KBM-7 (cell line): ENCODE measurements around the gene KAT6B.
A peak's percentile ranks its signal among the peaks of the same experiment; 100 is the strongest.

ENCODE experiments used
- DNase-seq: peaks from one replicate; pipeline ENCODE4 v3.0.0-alpha.2; 2015
- in situ Hi-C: fragments of 300-500 bp; cut with MboI; formaldehyde crosslinking; loops from 2 replicates; pipeline ENCODE4 v1.14.3; 2020; ENCODE audit warnings: low sequenced_read_pairs, low pct_unique_long_range_greater_than_20kb, mixed read lengths

KAT6B gene

DNA sequence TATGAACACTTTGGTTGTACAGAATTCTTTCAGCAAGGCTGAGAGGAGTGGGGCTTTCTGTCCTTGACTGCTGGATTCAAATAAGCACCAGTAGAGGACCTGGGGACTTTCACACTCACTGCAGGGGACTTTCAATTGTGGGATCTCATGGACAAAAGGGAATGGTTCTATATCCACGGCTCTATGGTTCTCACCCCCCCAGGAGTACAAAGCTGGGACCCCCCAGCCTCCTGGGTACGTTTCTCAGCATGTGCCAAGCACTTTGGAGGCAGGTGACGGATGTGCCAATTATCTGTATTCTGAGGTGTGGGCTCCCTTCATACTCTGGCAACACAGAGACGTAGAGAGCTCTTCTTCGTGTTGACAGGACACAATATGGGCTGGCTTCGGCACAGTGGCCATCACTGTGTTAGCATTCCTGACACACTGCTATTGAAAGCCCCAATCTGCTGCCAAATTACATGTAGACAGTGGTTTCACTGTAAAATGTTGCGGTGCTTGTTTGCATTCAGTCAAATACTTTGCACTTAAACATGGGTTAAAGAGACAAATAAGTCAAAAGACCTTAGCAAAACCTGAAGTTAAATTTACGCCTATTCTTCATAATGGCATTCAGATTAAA lies 192.4 kb downstream of the KAT6B start:
- in situ Hi-C loops, result no loop called here
- DNase-seq, result no peak

DNA sequence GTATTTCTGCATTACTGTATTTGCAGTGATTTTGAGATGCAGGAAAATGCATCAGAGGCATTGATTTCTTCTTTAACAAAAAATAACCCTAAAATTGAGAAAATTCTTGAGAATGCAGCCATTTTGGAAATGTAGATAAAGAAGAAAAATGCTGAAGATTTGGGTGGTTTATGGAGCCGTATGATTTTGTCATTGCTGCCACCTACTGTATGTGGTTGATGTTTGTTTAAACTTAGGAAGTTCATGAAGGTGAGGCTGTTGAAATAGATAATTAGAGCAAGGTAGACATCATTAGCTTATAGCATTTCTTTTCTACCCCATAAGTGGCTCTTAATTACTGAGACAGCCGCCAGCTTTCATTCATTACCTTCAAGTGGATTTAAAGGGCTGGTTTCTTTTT lies 193.0 kb downstream of the KAT6B start:
- peak; percentile 61 for DNase-seq
- in situ Hi-C loops, result no loop called here

DNA sequence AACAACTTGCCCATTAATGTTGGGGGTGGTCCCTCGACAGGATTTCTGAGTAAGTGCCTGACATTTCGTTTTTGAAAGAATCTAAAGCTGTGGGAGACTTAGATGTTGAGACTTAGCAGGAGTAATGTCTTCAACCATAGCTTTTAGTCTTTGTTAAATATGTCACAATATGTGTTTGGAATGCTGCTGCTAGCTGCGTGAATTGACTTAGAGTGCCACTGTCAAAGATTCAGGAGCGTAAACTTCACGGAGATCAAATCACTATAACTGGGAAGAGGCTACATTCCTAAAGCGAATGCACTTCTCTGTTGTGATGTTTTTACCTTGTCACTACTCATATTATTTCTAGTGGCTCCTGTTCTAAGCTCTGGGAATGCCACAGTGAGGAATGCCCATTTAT lies 193.8 kb downstream of the KAT6B start:
- in situ Hi-C loops, result no loop called here
- no peak for DNase-seq

DNA sequence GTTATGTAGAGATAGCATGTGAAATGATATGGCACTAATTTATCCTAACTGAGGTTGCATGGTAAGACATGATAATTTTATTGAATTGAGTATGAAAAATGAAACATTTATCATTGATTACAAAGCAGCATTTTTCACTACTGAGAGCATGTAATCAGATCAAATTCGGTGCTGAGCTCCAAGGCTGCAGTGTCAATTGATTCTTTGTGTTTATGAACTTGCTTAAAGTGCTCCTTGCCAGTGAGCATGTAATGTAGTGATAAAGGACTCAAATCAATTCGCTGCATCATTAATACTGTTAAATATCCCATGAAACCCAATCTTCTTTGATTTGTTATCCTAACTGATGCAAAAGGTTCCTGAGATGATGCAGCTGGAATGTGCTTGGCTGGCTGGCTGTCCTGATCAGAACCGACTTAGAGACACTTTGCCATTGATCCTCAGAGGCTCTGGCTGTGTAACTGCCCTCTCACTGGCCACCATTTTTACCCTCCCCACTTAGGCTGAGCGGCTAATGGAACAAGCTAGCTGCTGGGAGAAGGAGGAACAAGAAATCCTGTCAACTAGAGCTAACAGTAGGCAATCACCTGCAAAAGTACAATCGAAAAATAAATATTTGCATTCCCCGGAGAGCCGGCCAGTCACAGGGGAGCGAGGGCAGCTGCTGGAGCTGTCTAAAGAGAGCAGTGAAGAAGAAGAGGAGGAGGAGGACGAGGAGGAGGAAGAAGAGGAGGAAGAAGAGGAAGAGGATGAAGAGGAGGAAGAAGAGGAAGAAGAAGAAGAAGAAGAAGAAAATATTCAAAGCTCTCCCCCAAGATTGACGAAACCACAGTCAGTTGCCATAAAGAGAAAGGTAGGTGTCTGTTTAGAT lies 195.2 kb downstream of the KAT6B start:
- DNase-seq, result no peak
- in situ Hi-C loops, result no loop called here

DNA sequence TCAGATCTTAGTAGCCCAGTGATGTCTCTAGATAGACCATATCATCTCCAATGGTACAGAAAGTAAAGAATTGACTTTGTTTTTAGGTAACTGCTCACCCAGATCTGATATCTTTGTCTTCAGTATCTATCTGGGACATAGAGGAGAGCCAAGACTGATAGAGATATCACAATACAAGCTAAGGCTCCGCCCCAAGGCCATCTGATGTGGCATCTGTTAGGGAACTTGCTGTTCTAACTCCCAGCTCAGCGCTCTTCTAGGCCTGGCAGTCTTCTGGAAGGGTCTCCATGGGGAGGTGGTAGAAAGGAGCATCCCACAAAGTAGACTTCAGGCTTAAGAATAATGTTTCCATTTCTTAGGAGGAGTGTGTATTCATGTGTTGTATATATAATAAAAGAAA lies 196.7 kb downstream of the KAT6B start:
- in situ Hi-C loops, result no loop called here
- no peak for DNase-seq

DNA sequence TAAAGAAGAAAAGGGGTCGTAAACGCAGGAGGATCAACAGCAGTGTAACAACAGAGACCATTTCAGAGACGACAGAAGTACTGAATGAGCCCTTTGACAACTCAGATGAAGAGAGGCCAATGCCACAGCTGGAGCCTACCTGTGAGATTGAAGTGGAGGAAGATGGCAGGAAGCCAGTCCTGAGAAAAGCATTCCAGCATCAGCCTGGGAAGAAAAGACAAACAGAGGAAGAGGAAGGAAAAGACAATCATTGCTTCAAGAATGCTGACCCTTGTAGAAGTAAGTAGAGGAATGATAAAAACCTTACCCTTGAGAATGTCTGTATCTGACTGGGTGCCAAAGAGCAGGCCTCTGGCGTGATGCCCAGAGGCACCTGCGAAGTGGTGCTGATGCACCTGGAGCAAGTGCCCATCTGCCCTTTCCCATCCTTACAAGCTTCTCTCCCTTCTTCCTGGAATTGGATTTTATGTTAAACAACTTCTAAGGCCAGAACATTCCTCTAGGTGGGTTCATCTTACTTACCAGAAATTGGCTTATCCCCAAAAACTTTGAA lies 198.6 kb downstream of the KAT6B start:
- in situ Hi-C loops, result no loop called here
- DNase-seq, result no peak

DNA sequence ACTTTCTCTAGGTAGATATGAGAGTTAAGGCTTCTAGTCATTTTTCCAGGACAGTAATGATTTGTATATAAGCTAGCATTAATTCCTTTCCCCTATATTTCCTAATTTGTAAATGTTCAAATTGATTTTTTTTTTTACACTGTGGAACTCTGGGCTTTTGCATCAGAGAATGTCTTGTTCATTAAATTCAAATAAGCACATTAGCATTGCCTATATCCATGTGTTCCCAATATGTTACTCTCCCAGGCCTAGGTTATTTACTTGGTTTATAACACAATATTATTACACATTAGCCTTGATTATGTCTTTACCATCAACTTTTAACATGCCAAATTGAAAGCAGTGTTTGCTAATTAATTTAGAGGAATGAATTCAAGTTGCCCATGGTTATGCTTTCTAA lies 201.6 kb downstream of the KAT6B start:
- no peak for DNase-seq
- in situ Hi-C loops, result no loop called here

DNA sequence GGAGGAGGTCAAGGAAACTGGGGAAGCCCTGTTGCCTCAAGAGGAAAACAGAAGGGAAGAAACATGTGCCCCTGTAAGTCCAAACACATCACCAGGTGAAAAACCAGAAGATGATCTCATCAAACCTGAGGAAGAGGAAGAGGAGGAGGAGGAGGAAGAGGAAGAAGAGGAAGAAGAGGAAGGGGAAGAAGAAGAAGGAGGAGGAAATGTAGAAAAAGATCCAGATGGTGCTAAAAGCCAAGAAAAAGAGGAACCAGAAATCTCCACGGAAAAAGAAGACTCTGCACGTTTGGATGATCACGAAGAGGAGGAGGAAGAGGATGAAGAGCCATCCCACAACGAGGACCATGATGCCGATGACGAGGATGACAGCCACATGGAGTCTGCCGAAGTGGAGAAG lies 202.3 kb downstream of the KAT6B start:
- in situ Hi-C loops, result no loop called here
- peak; percentile 53 for DNase-seq

DNA sequence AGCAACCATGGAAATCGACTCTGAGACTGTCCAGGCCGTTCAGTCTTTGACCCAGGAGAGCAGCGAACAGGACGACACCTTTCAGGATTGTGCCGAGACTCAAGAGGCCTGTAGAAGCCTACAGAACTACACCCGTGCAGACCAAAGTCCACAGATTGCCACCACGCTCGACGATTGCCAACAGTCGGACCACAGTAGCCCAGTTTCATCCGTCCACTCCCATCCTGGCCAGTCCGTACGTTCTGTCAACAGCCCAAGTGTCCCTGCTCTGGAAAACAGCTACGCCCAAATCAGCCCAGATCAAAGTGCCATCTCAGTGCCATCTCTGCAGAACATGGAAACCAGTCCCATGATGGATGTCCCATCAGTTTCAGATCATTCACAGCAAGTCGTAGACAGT lies 203.0 kb downstream of the KAT6B start:
- no peak for DNase-seq
- in situ Hi-C loops, result no loop called here

DNA sequence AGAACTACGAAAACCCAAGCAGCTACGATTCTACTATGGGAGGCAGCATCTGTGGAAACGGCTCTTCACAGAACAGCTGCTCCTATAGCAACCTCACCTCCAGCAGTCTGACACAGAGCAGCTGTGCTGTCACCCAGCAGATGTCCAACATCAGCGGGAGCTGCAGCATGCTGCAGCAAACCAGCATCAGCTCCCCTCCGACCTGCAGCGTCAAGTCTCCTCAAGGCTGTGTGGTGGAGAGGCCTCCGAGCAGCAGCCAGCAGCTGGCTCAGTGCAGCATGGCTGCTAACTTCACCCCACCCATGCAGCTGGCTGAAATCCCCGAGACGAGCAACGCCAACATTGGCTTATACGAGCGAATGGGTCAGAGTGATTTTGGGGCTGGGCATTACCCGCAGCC lies 203.5 kb downstream of the KAT6B start:
- in situ Hi-C loops, result no loop called here

DNA sequence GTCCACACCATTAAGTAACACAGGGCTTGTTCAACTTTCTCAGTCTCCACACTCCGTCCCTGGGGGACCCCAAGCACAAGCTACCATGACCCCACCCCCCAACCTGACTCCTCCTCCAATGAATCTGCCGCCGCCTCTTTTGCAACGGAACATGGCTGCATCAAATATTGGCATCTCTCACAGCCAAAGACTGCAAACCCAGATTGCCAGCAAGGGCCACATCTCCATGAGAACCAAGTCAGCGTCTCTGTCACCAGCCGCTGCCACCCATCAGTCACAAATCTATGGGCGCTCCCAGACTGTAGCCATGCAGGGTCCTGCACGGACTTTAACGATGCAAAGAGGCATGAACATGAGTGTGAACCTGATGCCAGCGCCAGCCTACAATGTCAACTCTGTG lies 204.0 kb downstream of the KAT6B start:
- DNase-seq, result no peak
- in situ Hi-C loops, result no loop called here

More for the DNA sequence above, 203.5 kb downstream of the KAT6B start:
- no peak for DNase-seq

DNA sequence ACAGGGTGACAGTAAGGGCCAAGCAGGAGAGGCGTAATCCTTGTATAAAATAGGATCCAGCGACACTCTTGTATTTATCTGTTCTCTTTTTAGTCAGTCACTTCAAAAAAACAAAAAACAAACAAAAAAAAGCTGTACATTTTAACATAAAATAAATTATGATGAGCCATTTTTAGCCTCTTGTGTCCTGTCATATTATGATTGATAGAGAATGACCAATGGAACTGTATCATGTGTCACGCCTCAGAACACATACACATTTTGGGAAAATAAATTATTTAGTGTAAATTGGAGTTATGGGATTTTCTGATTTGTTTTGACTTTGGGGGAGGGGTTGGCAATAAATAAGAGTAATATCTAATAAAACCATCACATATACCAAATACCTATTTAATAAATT lies 205.7 kb downstream of the KAT6B start:
- DNase-seq, result no peak
- in situ Hi-C loops, result no loop called here

DNA sequence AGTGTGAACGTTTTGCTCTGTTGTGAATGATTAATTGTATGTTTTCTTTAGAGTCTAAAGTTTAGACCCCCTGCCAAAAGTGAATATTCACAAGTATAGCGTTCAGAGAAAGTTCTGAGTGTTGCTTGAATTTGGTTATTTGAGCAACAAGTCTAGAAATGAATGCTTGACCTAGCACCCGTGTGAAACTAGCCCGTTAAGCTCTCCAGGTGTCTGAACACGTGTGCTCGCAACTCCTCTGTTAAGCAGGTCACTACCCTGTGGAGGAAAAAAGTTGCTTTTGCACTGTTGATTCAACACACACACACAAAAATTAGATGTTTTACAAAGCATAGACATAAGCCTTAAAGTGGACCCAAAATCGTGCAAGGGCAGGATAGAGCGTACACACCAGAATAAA lies 206.4 kb downstream of the KAT6B start:
- in situ Hi-C loops, result no loop called here
- DNase-seq, result no peak

DNA sequence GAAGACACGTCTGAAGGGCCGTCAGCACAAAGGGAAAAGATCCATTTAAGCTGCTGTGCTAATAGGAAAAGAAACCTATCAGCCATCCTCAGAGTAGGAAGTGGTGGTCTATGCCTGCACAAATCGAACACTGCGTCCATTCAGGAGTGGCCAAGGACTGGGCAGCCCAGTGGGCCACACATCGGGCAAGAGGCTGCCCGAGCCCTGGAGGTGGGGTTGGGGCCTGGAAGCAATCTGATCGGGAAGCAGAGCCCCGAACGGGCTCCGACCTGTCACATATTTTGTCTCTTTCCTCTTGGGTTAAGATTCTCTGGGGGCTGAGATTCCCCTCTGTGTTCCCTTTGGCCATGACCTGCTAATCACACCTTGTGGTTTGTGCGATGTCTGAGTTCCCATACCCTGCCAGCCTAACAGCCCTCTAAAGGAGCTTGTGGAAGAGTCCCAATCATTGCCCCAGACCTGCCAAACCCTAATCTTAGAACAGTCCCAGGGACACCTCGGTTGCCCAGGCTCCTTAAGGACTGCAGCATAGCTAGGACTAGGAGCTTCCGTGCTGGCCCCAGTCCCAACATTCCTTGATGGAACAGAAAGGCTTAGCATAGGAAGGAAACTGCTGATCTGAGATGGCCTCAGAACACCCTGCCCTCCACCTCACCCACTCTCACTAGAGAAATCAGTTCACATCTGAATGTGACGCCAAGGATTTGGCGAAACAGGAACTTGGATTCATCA lies 207.2 kb downstream of the KAT6B start:
- in situ Hi-C loops, result no loop called here
- no peak for DNase-seq

DNA sequence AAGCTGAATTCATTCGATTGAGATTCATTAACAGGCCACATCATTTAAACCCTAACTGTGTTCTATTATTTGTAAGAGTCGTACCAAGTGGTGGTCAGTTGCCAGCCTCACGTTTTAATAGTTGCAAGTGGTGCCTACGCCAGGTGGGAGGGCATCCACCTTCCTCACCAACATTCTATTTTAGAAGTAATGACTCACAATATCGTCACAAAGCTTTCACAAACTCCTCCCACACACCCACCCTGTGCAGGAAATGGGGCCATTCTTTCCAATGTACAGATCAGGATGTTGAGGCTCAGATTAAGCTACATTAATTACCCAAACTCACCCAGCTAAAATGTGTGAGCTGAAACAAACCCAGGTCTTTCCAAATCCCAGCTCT lies 207.7 kb downstream of the KAT6B start:
- in situ Hi-C loops, result no loop called here
- DNase-seq, result no peak

DNA sequence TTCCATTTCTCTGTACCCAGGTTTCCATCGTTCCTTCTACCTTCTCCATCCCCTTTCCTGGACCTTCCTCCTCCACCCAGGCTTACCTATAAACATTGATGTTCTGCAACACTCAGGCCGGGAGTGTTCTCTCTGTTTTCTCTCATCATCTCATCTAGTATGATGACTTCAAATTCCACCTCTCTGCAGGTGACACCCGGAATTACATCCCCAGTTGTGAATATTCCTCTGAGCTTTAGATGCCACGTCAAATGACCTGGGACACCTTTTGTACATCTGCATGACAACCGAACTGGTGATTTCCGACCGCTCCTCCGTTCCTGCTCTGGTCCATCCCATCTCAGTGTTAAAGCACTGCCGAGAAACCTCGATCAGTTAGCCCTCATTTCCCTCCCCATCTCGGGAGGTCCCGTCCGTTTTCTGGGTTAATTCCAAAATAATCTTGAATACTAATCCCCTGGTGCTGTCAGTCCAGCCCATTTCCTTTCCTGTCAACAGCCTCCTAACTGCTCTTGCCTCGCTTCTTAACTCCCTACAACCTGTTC lies 208.4 kb downstream of the KAT6B start:
- no peak for DNase-seq
- in situ Hi-C loops, result no loop called here

DNA sequence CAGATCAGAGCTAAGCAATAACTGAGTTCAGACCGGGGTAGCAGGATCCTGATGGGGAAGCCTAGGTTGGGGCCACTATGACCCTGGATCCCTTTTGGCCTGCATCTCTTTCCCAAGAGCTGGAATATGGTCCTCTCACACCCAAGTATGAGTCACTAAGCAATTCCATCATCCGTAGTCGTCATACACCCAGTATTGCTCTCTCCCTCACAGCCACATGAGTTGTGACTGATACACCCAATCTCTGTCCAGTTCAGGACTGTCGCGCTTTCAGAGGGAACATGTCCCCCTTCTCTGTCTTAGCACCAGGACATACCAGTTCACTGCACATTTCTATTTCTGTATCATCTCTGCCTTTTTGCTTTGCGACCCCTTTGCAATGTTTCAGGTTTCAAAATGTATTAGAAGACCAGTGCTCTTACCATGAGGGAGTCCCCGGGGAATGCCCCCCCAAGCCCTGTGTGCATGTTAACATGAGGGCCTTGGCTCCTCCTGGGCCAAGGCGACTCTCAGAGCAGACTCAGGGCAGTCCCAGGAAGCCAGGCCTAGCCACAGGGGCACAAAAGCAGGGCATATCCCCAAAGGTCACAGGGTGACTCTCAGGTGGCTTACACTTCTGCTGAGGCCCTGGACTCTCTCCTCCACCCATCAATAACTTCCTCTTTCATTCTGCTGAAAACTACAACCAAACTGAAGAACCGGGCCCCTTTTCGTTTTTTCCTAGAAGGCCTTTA lies 209.7 kb downstream of the KAT6B start:
- DNase-seq, result peak; percentile 27
- in situ Hi-C loops, result no loop called here

DNA sequence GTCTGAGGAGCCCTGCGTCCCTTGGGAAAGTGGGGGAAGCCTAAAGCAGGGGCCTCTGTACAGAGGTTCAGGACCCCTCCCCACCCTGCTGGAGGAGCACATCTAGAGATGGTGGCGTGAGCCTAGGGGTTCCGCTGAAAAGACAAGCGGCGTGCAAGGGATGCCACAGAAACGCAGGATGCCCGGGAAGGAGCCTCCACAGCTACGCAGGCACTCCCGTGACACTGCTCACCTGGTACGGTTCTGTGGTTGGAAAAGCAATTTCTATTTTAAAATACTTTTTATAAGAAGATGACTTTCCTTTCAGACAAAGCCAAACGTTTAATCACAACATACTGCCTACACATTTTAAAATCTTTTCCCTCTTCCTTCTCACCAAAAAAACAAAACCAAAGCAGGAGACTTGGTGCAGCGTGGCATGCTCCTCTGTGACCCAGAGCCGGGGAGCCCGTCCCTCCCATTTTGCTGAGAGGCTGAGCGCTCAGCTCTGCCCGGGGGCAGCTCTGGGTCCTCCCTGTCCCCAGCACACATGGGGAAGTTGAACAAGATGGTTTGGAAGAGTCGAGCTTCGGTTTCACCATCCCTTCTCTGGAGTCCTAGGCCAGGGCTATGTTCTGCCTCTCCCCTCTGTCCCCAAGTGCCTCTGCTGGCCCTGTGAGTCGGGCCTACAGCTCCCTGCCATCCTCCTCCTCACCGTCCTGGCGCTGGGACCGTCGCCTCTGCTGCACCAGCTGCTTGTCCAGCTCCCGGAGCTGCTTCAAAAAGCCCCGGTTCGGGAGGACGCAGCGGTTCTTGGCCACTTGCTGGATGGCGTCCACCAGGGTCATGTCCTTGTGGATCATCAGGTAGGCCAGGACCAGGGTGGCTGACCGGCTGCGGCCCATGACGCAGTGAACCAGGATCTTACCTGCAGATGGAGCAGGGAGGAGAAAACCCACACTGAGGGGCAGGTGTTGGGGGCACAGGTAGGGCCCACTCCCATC lies 211.1 kb downstream of the KAT6B start:
- in situ Hi-C loops, result no loop called here
- no peak for DNase-seq
